ENCODE data around the gene ABRACL.
"Not testable (repeated sequence)": the region's sequence is repeated elsewhere in the genome, so short reads cannot be mapped to it uniquely, and the experiment has no call there.

ABRACL gene

GRCh38 chr6:139028658-139029469, at the start of gene ABRACL:
TSS of gene ABRACL (plus strand) at chr6:139028745. CDS start at chr6:139034161, 5,416 bp downstream.
- DNase-seq (ENCODE audit: low read depth), result peak; percentile 39

GRCh38 chr6:138979365-138979764, 49.2 kb upstream of the ABRACL start:
- no peak for DNase-seq (ENCODE audit: low read depth)

GRCh38 chr6:138979813-138980668, 48.5 kb upstream of the ABRACL start:
- DNase-seq (ENCODE audit: low read depth), result no peak

- no peak for DNase-seq (ENCODE audit: low read depth)
These were observed 47.1 kb upstream of the ABRACL start for GRCh38 chr6:138981416-138981815.

GRCh38 chr6:138986578-138986977, 42.0 kb upstream of the ABRACL start:
- no peak for DNase-seq (ENCODE audit: low read depth)

- peak; percentile 7 for DNase-seq (ENCODE audit: low read depth)
These were observed 41.4 kb upstream of the ABRACL start for GRCh38 chr6:138987080-138987642.

GRCh38 chr6:138987643-138988468, 40.7 kb upstream of the ABRACL start, which contains the start of gene REPS1:
TSS of gene REPS1 (minus strand) at chr6:138988253. CDS start at chr6:138987682, 571 bp downstream.
- DNase-seq (ENCODE audit: low read depth), result peak; percentile 81

- no peak for DNase-seq (ENCODE audit: low read depth)
These were observed 40.1 kb upstream of the ABRACL start for GRCh38 chr6:138988469-138988834.

GRCh38 chr6:138989098-138989983, 39.2 kb upstream of the ABRACL start:
- DNase-seq (ENCODE audit: low read depth), result no peak

GRCh38 chr6:138991206-138991605, 37.3 kb upstream of the ABRACL start:
- no peak for DNase-seq (ENCODE audit: low read depth)

GRCh38 chr6:138992965-138993364, 35.6 kb upstream of the ABRACL start:
- DNase-seq (ENCODE audit: low read depth), result not testable (repeated sequence)

- DNase-seq (ENCODE audit: low read depth), result not testable (repeated sequence)
These were observed 35.1 kb upstream of the ABRACL start for GRCh38 chr6:138993410-138993809.

GRCh38 chr6:138996524-138996923, 32.0 kb upstream of the ABRACL start:
- DNase-seq (ENCODE audit: low read depth), result no peak

GRCh38 chr6:138997136-138997535, 31.4 kb upstream of the ABRACL start:
- no peak for DNase-seq (ENCODE audit: low read depth)

- DNase-seq (ENCODE audit: low read depth), result no peak
These were observed 28.4 kb upstream of the ABRACL start for GRCh38 chr6:138999949-139000725.

GRCh38 chr6:139003751-139004150, 24.8 kb upstream of the ABRACL start:
- DNase-seq (ENCODE audit: low read depth), result no peak

GRCh38 chr6:139006477-139006876, 22.1 kb upstream of the ABRACL start:
- no peak for DNase-seq (ENCODE audit: low read depth)

- DNase-seq (ENCODE audit: low read depth), result no peak
These were observed 21.1 kb upstream of the ABRACL start for GRCh38 chr6:139007428-139007827.

GRCh38 chr6:139008117-139008516, 20.4 kb upstream of the ABRACL start:
- DNase-seq (ENCODE audit: low read depth), result no peak

GRCh38 chr6:139010674-139011073, 17.9 kb upstream of the ABRACL start:
- no peak for DNase-seq (ENCODE audit: low read depth)
